ENCODE results near the gene GRHL1.

DNA sequence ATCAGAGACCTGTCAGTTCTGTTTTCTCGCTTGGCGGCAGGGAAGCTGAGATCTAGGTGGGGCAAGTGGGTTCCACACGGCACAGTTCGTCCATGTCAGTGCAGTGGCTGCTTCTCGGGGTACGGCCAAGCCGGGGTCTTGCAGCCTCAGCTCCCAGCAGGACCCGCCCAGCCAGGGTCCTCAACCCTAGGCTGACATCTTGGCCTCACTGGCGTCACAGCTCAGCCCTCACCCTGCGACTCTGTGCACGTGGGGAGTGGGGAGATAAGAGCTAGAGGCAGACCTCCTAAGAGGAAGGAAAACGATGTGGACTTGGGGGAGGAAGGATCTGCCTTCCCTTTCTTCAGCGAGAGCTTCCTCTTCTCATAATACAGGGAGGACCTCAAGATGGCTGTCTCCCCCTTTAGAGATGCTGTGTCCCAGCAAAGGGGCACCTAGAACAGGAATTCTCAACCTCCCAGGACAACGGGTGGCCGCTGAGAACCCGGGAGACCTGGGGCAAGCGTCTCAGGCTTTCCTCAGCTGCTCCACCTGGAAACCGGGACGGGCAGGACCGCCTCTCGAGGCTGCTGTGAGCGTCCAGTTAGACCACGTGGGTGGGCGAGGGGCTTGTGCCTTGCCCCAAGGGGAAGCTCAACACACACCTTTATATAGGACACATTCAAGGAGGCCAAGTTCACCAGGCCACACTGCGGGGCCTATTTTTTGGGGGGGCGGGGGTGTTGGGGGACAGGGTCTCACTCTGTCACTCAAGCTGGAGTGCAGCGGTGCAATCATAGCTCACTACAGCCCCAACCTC lies 68.3 kb downstream of the GRHL1 start:
- TF ChIP-seq TAF1 (IDR thresholded peaks at IDR 0.05; ENCODE audit: borderline replicate concordance, insufficient read depth, low read length) (no peak), POLR2AphosphoS5 (IDR thresholded peaks at IDR 0.05; ENCODE audit: low read depth, low read length) (no peak), FOXP2 (optimal IDR thresholded peaks at IDR 0.05; ENCODE audit: borderline replicate concordance, extremely low read depth, extremely low read length, insufficient read depth) (no peak)
- TF ChIP-seq, protein P1, sequence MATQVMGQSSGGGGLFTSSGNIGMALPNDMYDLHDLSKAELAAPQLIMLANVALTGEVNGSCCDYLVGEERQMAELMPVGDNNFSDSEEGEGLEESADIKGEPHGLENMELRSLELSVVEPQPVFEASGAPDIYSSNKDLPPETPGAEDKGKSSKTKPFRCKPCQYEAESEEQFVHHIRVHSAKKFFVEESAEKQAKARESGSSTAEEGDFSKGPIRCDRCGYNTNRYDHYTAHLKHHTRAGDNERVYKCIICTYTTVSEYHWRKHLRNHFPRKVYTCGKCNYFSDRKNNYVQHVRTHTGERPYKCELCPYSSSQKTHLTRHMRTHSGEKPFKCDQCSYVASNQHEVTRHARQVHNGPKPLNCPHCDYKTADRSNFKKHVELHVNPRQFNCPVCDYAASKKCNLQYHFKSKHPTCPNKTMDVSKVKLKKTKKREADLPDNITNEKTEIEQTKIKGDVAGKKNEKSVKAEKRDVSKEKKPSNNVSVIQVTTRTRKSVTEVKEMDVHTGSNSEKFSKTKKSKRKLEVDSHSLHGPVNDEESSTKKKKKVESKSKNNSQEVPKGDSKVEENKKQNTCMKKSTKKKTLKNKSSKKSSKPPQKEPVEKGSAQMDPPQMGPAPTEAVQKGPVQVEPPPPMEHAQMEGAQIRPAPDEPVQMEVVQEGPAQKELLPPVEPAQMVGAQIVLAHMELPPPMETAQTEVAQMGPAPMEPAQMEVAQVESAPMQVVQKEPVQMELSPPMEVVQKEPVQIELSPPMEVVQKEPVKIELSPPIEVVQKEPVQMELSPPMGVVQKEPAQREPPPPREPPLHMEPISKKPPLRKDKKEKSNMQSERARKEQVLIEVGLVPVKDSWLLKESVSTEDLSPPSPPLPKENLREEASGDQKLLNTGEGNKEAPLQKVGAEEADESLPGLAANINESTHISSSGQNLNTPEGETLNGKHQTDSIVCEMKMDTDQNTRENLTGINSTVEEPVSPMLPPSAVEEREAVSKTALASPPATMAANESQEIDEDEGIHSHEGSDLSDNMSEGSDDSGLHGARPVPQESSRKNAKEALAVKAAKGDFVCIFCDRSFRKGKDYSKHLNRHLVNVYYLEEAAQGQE (IDR thresholded peaks at IDR 0.05; ENCODE audit: insufficient read depth in 1 of 2, low read depth in 2 of 2, low read length in 2 of 2), result no peak
